ENCODE data around the gene UCHL1. TPM values are rescaled to one million over a fixed set of nuclear protein-coding genes. Genes with fewer than 3 reads are reported as not detected.

UCHL1 gene
- polyA plus RNA-seq, 1 donor from 2014 or later, result 5,099 TPM

GRCh38 chr4:41232406-41232805, 24.3 kb upstream of the UCHL1 start:
- Histone ChIP-seq H2AFZ (ENCODE audit: low read depth, low read length) (no peak overlapping the region), H3K4me2 (ENCODE audit: low read length) (no peak overlapping the region)
- TF ChIP-seq RAD21 (conservative IDR thresholded peaks at IDR 0.05) (no peak), EP300 (conservative IDR thresholded peaks at IDR 0.05; ENCODE audit: poor library complexity, severe bottlenecking) (no peak), SMC3 (conservative IDR thresholded peaks at IDR 0.05; ENCODE audit: poor library complexity) (no peak), POLR2AphosphoS5 (IDR thresholded peaks at IDR 0.05) (no peak), TAF1 (IDR thresholded peaks at IDR 0.05; ENCODE audit: low read depth) (no peak), CTCF (IDR thresholded peaks at IDR 0.05; ENCODE audit: poor library complexity, severe bottlenecking) (no peak), EZH2 (IDR thresholded peaks at IDR 0.05; ENCODE audit: borderline replicate concordance, insufficient read depth, low read length, poor library complexity, severe bottlenecking) (no peak), MXI1 (conservative IDR thresholded peaks at IDR 0.05; ENCODE audit: poor library complexity, severe bottlenecking) (no peak)
- TF ChIP-seq, protein P1, sequence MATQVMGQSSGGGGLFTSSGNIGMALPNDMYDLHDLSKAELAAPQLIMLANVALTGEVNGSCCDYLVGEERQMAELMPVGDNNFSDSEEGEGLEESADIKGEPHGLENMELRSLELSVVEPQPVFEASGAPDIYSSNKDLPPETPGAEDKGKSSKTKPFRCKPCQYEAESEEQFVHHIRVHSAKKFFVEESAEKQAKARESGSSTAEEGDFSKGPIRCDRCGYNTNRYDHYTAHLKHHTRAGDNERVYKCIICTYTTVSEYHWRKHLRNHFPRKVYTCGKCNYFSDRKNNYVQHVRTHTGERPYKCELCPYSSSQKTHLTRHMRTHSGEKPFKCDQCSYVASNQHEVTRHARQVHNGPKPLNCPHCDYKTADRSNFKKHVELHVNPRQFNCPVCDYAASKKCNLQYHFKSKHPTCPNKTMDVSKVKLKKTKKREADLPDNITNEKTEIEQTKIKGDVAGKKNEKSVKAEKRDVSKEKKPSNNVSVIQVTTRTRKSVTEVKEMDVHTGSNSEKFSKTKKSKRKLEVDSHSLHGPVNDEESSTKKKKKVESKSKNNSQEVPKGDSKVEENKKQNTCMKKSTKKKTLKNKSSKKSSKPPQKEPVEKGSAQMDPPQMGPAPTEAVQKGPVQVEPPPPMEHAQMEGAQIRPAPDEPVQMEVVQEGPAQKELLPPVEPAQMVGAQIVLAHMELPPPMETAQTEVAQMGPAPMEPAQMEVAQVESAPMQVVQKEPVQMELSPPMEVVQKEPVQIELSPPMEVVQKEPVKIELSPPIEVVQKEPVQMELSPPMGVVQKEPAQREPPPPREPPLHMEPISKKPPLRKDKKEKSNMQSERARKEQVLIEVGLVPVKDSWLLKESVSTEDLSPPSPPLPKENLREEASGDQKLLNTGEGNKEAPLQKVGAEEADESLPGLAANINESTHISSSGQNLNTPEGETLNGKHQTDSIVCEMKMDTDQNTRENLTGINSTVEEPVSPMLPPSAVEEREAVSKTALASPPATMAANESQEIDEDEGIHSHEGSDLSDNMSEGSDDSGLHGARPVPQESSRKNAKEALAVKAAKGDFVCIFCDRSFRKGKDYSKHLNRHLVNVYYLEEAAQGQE (IDR thresholded peaks at IDR 0.05; ENCODE audit: borderline replicate concordance), result no peak

DNA sequence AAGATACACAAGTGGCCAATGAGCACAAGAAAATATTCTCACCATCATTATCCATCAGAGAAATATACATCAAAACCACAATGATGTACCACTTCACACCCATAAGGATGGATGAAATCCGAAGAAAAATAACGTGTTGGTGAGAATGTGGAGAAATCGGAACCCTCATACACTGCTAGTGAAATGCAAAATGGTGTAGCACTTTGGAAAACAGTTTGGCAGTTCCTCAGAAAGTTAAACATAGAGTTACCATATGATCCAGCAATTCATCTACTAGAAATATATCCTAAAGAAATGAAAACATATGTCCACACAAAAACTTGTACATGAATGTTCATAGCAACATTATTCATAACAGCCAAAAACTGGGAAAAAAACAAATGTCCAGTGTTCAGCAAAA, 23.9 kb upstream of the UCHL1 start:
- TF ChIP-seq, protein P1 (IDR thresholded peaks at IDR 0.05; ENCODE audit: borderline replicate concordance), result no peak
- TF ChIP-seq POLR2AphosphoS5 (IDR thresholded peaks at IDR 0.05), result no peak
- TF ChIP-seq CTCF (IDR thresholded peaks at IDR 0.05; ENCODE audit: poor library complexity, severe bottlenecking), result no peak
- TF ChIP-seq EZH2 (IDR thresholded peaks at IDR 0.05; ENCODE audit: borderline replicate concordance, insufficient read depth, low read length, poor library complexity, severe bottlenecking), result no peak
- no peak for TF ChIP-seq MXI1 (conservative IDR thresholded peaks at IDR 0.05; ENCODE audit: poor library complexity, severe bottlenecking)
- TF ChIP-seq SMC3 (conservative IDR thresholded peaks at IDR 0.05; ENCODE audit: poor library complexity), result no peak
- no peak for TF ChIP-seq TAF1 (IDR thresholded peaks at IDR 0.05; ENCODE audit: low read depth)
- TF ChIP-seq RAD21 (conservative IDR thresholded peaks at IDR 0.05), result no peak
- TF ChIP-seq EP300 (conservative IDR thresholded peaks at IDR 0.05; ENCODE audit: poor library complexity, severe bottlenecking), result no peak
- no peaks in the 10 kb centered on the region for H3K79me2 ChIP-seq (replicated peaks; ENCODE audit: insufficient read depth, low read length)

More at GRCh38 chr4:41232406-41232805, 24.3 kb upstream of the UCHL1 start:
- Histone ChIP-seq H4K20me1 (ENCODE audit: insufficient read depth) (no peaks in the 10 kb centered on the region), H3K4me3 (ENCODE audit: low read length) (no peak overlapping the region), H3K9ac (ENCODE audit: low read length) (no peak overlapping the region), H3F3A (ENCODE audit: insufficient read depth, low read length, poor library complexity, severe bottlenecking) (no peaks in the 10 kb centered on the region), H3K27me3 (ENCODE audit: insufficient read depth, low read depth, low read length) (no peaks in the 10 kb centered on the region), H3K27ac (ENCODE audit: low read length) (no peak overlapping the region), H3K36me3 (ENCODE audit: insufficient read depth, low read length) (no peaks in the 10 kb centered on the region), H3K79me2 (replicated peaks; ENCODE audit: insufficient read depth, low read length) (no peaks in the 10 kb centered on the region), H3K9me3 (ENCODE audit: low read length) (no peaks in the 10 kb centered on the region), H3K9me2 (ENCODE audit: insufficient read depth, low read length) (no peaks in the 10 kb centered on the region)

More for the DNA sequence above, 23.9 kb upstream of the UCHL1 start:
- no peaks in the 10 kb centered on the region for H3K9me3 ChIP-seq (ENCODE audit: low read length)
- H3F3A ChIP-seq (ENCODE audit: insufficient read depth, low read length, poor library complexity, severe bottlenecking), result no peaks in the 10 kb centered on the region
- no peaks in the 10 kb centered on the region for H3K27me3 ChIP-seq (ENCODE audit: insufficient read depth, low read depth, low read length)
- H3K9me2 ChIP-seq (ENCODE audit: insufficient read depth, low read length), result no peaks in the 10 kb centered on the region
- H2AFZ ChIP-seq (ENCODE audit: low read depth, low read length), result no peak overlapping the region
- no peaks in the 10 kb centered on the region for H4K20me1 ChIP-seq (ENCODE audit: insufficient read depth)
- no peak overlapping the region for H3K4me3 ChIP-seq (ENCODE audit: low read length)
- no peak overlapping the region for H3K9ac ChIP-seq (ENCODE audit: low read length)
- no peak overlapping the region for H3K27ac ChIP-seq (ENCODE audit: low read length)
- no peaks in the 10 kb centered on the region for H3K36me3 ChIP-seq (ENCODE audit: insufficient read depth, low read length)
- no peak overlapping the region for H3K4me2 ChIP-seq (ENCODE audit: low read length)
